ENCODE results near the gene TMEM107.
A peak's percentile ranks its signal among the peaks of the same experiment; 100 is the strongest.
"Not testable (repeated sequence)": the region's sequence is repeated elsewhere in the genome, so short reads cannot be mapped to it uniquely, and the experiment has no call there.

The TMEM107 gene

GRCh38 chr17:8176197-8176940 is at the start of gene TMEM107:
Gene TMEM107 (minus strand): TSS chr17:8176380. CDS start chr17:8176286, 94 bp downstream.
- DNase-seq: no peak

- no peak for DNase-seq
Measured at GRCh38 chr17:8224891-8225812, 49.0 kb upstream of the TMEM107 start.

GRCh38 chr17:8223356-8224126 is 47.4 kb upstream of the TMEM107 start:
- DNase-seq: no peak

- peak; percentile 25 for DNase-seq
Measured at GRCh38 chr17:8222630-8223355, 46.6 kb upstream of the TMEM107 start.

GRCh38 chr17:8222380-8222629 is 46.1 kb upstream of the TMEM107 start:
- no peak for DNase-seq

GRCh38 chr17:8221663-8222379 is 45.6 kb upstream of the TMEM107 start:
- DNase-seq: no peak

- no peak for DNase-seq
Measured at GRCh38 chr17:8220783-8221662, 44.8 kb upstream of the TMEM107 start.

GRCh38 chr17:8214000-8214399 is 37.8 kb upstream of the TMEM107 start:
- DNase-seq: not testable (repeated sequence)

GRCh38 chr17:8212312-8213180 is 36.4 kb upstream of the TMEM107 start:
- DNase-seq: no peak

- DNase-seq: no peak
Measured at GRCh38 chr17:8210761-8211458, 34.7 kb upstream of the TMEM107 start.

- peak; percentile 8 for DNase-seq
Measured at GRCh38 chr17:8209907-8210760, 34.0 kb upstream of the TMEM107 start, which contains the start of gene AURKB. Gene AURKB (minus strand): TSS chr17:8210575. CDS start chr17:8210224, 351 bp downstream.

GRCh38 chr17:8206536-8206935 is 30.4 kb upstream of the TMEM107 start:
- no peak for DNase-seq

- no peak for DNase-seq
Measured at GRCh38 chr17:8204761-8205555, 28.8 kb upstream of the TMEM107 start.

- DNase-seq: peak; percentile 58
Measured at GRCh38 chr17:8192070-8192815, 16.1 kb upstream of the TMEM107 start.

- DNase-seq: no peak
Measured at GRCh38 chr17:8190506-8190905, 14.3 kb upstream of the TMEM107 start.

- peak; percentile 63 for DNase-seq
Measured at GRCh38 chr17:8189711-8190477, 13.7 kb upstream of the TMEM107 start, which contains the start of gene BORCS6. Gene BORCS6 (minus strand): TSS chr17:8190180. CDS start chr17:8190140, 40 bp downstream.
